ENCODE results near the gene RBL2. TPM values are rescaled to one million over a fixed set of nuclear protein-coding genes. Genes with fewer than 3 reads are reported as not detected.

RBL2 gene
- total and polyA plus RNA-seq, 9 of the 15 experiments (the other 6 are each of a cell fraction or from before 2014, with no cell fraction given), result 7.8 to 76.3 (median 28.5) TPM

- TF ChIP-seq RNF2 (IDR thresholded peaks at IDR 0.05) (no peak), ZNF41 (CRISPR knock-in tag; conservative IDR thresholded peaks at IDR 0.05) (no peak), SMARCE1 (IDR thresholded peaks at IDR 0.05) (peak; percentile 44; the same call in 1 of the 2 replicates), ZNF75A (CRISPR knock-in tag; IDR thresholded peaks at IDR 0.05) (no peak), MYNN (IDR thresholded peaks at IDR 0.05) (no peak), MYNN (CRISPR knock-in tag; IDR thresholded peaks at IDR 0.05) (no peak), ZFP36 (IDR thresholded peaks at IDR 0.05; ENCODE audit: low read depth, low read length, partially characterized antibody) (no peak), BRF2 (IDR thresholded peaks at IDR 0.05; ENCODE audit: borderline replicate concordance, insufficient read depth, insufficient read length) (no peak), ZNF76 (CRISPR knock-in tag; IDR thresholded peaks at IDR 0.05; ENCODE audit: borderline replicate concordance) (no peak), PTBP1 (IDR thresholded peaks at IDR 0.05; ENCODE audit: low read depth, low read length) (no peak), ZNF175 (CRISPR knock-in tag; IDR thresholded peaks at IDR 0.05; ENCODE audit: low read depth) (no peak), HCFC1 (IDR thresholded peaks at IDR 0.05; ENCODE audit: low read depth, low read length) (no peak), DMBX1 (CRISPR knock-in tag; IDR thresholded peaks at IDR 0.05; ENCODE audit: borderline replicate concordance) (no peak), DPF2 (IDR thresholded peaks at IDR 0.05) (peak; percentile 65), TCF3 (CRISPR knock-in tag; IDR thresholded peaks at IDR 0.05) (peak; percentile 39; the same call in 1 of the 2 replicates), FOS (IDR thresholded peaks at IDR 0.05; ENCODE audit: extremely low read depth, insufficient read length) (peak; percentile 24), ATF3 (IDR thresholded peaks at IDR 0.05) (peak; percentile 70; the same call in 1 of the 2 replicates), ATF3 (CRISPR knock-in tag; conservative IDR thresholded peaks at IDR 0.05) (no peak), ERF (CRISPR knock-in tag; IDR thresholded peaks at IDR 0.05) (no peak), ADNP (tag; IDR thresholded peaks at IDR 0.05) (no peak), RAD51 (IDR thresholded peaks at IDR 0.05; ENCODE audit: borderline replicate concordance, low read depth) (no peak), DNMT1 (IDR thresholded peaks at IDR 0.05) (no peak), THRB (CRISPR knock-in tag; conservative IDR thresholded peaks at IDR 0.05) (no peak), SMARCA4 (IDR thresholded peaks at IDR 0.05) (0 out of 2 replicates have a peak, but pooled peaks have one; percentile 62), FOSL1 (tag; conservative IDR thresholded peaks at IDR 0.05) (peak; percentile 82), ARID1B (IDR thresholded peaks at IDR 0.05) (peak; percentile 73), TEAD1 (CRISPR knock-in tag; IDR thresholded peaks at IDR 0.05) (no peak), GMEB1 (CRISPR knock-in tag; IDR thresholded peaks at IDR 0.05) (no peak)
Observed at GRCh38 chr16:53465606-53466280, 31.5 kb downstream of the RBL2 start (continued).
